Measurements from ENCODE around the gene IL18R1. TPM values are rescaled to one million over a fixed set of nuclear protein-coding genes. Genes with fewer than 3 reads are reported as not detected.

Gene IL18R1
- polyA plus RNA-seq, 1 donor (not counting 4 experiments of a cell fraction or from before 2014, with no cell fraction given) = 1.7 TPM

DNA sequence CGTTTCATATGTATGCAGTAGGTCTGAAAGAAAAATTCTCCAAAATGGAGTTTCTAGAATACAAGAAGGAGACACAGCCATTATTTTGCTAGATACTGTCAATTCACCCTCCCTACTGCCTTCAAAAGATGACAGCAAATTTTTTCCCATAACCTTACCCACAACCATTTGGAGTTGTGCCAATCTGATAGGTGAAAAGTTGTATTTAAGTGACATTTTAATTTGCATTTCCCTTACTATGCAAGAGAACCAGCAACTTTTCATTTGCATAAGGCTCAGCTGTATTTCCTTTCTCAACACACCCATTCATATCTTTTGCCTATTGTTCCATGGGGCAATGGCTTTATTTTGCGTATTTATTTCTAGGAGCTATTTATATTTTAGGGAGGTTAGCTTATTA, 36.0 kb downstream of the IL18R1 start:
- Histone ChIP-seq H3K4me3 (ENCODE audit: control insufficient read depth in 2 of 3, extremely low read depth in 1 of 3, insufficient read depth in 2 of 3, low read depth in 1 of 3, low read length in 3 of 3) (no peak overlapping the region), H3K9ac (ENCODE audit: control insufficient read depth, extremely low read depth, insufficient read depth, low read length) (no peak overlapping the region), H3K9me1 (ENCODE audit: control insufficient read depth, extremely low read depth, insufficient read depth, low read length) (no peaks in the 10 kb centered on the region), H2AFZ (ENCODE audit: control insufficient read depth, low read length) (no peak overlapping the region), H3K27ac (ENCODE audit: control insufficient read depth, insufficient read depth, low read length) (no peak overlapping the region), H3K79me2 (ENCODE audit: control insufficient read depth, insufficient read depth, low read length) (no peaks in the 10 kb centered on the region), H3K4me2 (ENCODE audit: control insufficient read depth, extremely low read depth, insufficient read depth, low read depth, low read length) (no peak overlapping the region), H3K27me3 (ENCODE audit: control insufficient read depth, extremely low read depth, insufficient read depth, low read length) (no peaks in the 10 kb centered on the region), H3K36me3 (ENCODE audit: control insufficient read depth in 2 of 2, extremely low read depth in 1 of 2, insufficient read depth in 2 of 2, low read length in 2 of 2) (no peaks in the 10 kb centered on the region), H3K9me3 (ENCODE audit: control insufficient read depth, low read depth, low read length) (no peaks in the 10 kb centered on the region), H4K20me1 (ENCODE audit: control insufficient read depth, extremely low read depth, insufficient read depth, low read length) (no peaks in the 10 kb centered on the region), H3K4me1 (ENCODE audit: control insufficient read depth, extremely low read depth, insufficient read depth, low read length) (no peaks in the 10 kb centered on the region)
- no peak for DNase-seq (ENCODE audit: low read depth, low spot score)
- dilution Hi-C loops (cut with MboI; ENCODE audit: extremely low pct_ligation_motif_present, low sequenced_read_pairs) = no loop called here
- no peak for FAIRE-seq
- TF ChIP-seq, protein P1, sequence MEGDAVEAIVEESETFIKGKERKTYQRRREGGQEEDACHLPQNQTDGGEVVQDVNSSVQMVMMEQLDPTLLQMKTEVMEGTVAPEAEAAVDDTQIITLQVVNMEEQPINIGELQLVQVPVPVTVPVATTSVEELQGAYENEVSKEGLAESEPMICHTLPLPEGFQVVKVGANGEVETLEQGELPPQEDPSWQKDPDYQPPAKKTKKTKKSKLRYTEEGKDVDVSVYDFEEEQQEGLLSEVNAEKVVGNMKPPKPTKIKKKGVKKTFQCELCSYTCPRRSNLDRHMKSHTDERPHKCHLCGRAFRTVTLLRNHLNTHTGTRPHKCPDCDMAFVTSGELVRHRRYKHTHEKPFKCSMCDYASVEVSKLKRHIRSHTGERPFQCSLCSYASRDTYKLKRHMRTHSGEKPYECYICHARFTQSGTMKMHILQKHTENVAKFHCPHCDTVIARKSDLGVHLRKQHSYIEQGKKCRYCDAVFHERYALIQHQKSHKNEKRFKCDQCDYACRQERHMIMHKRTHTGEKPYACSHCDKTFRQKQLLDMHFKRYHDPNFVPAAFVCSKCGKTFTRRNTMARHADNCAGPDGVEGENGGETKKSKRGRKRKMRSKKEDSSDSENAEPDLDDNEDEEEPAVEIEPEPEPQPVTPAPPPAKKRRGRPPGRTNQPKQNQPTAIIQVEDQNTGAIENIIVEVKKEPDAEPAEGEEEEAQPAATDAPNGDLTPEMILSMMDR (optimal IDR thresholded peaks at IDR 0.05 in 1 of 3, IDR thresholded peaks at IDR 0.05 in 1 of 3, conservative IDR thresholded peaks at IDR 0.05 in 1 of 3; ENCODE audit: extremely low read depth in 1 of 3, insufficient read depth in 2 of 3, low read length in 3 of 3) = no peak
- TF ChIP-seq EZH2 (IDR thresholded peaks at IDR 0.05; ENCODE audit: low read length) = no peak

DNA sequence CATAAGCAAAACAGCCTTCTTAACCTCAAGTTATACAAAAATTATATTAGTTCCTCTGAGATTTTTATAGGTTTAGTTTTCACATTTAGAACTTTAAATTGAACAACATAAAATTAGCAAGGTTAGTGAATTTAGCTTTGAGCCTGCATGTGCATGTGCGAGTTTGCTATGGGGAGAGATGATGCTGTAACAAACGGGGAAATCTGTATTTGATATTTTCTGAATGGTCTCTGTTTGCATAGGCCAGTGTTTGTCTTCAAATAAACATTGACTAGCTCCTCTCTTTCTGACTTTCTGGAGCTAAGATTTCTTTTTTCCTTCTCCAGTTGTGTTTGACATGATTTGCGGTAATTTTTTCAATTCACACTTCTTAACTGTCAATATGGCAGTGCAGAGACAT, 36.5 kb downstream of the IL18R1 start:
- Histone ChIP-seq H3K27me3 (ENCODE audit: control insufficient read depth, extremely low read depth, insufficient read depth, low read length) (no peaks in the 10 kb centered on the region), H3K4me3 (ENCODE audit: control insufficient read depth in 2 of 3, extremely low read depth in 1 of 3, insufficient read depth in 2 of 3, low read depth in 1 of 3, low read length in 3 of 3) (no peak overlapping the region), H3K9me1 (ENCODE audit: control insufficient read depth, extremely low read depth, insufficient read depth, low read length) (no peaks in the 10 kb centered on the region), H3K27ac (ENCODE audit: control insufficient read depth, insufficient read depth, low read length) (no peak overlapping the region), H3K36me3 (ENCODE audit: control insufficient read depth in 2 of 2, extremely low read depth in 1 of 2, insufficient read depth in 2 of 2, low read length in 2 of 2) (no peaks in the 10 kb centered on the region), H4K20me1 (ENCODE audit: control insufficient read depth, extremely low read depth, insufficient read depth, low read length) (no peaks in the 10 kb centered on the region), H3K4me1 (ENCODE audit: control insufficient read depth, extremely low read depth, insufficient read depth, low read length) (no peaks in the 10 kb centered on the region), H2AFZ (ENCODE audit: control insufficient read depth, low read length) (no peak overlapping the region), H3K4me2 (ENCODE audit: control insufficient read depth, extremely low read depth, insufficient read depth, low read depth, low read length) (no peak overlapping the region), H3K9me3 (ENCODE audit: control insufficient read depth, low read depth, low read length) (no peaks in the 10 kb centered on the region), H3K79me2 (ENCODE audit: control insufficient read depth, insufficient read depth, low read length) (no peaks in the 10 kb centered on the region), H3K9ac (ENCODE audit: control insufficient read depth, extremely low read depth, insufficient read depth, low read length) (no peak overlapping the region)
- dilution Hi-C loops (cut with MboI; ENCODE audit: extremely low pct_ligation_motif_present, low sequenced_read_pairs) = no loop called here
- no peak for DNase-seq (ENCODE audit: low read depth, low spot score)
- TF ChIP-seq, protein P1 (optimal IDR thresholded peaks at IDR 0.05 in 1 of 3, IDR thresholded peaks at IDR 0.05 in 1 of 3, conservative IDR thresholded peaks at IDR 0.05 in 1 of 3; ENCODE audit: extremely low read depth in 1 of 3, insufficient read depth in 2 of 3, low read length in 3 of 3) = no peak
- TF ChIP-seq EZH2 (IDR thresholded peaks at IDR 0.05; ENCODE audit: low read length) = no peak
- FAIRE-seq = no peak
